HAP-1 (cell line): ENCODE results near the gene CRACR2B.

Experiments used
- DNase-seq, 2 experiments: peaks; one replicate each; pipeline ENCODE4 v3.0.0-alpha.2; 2016 to 2020; ENCODE audit warnings: low spot score in 2 of 2
- H3K27me3 ChIP-seq: fragments of 250-450 bp; sonication (Bioruptor Pico); 2 replicates; pipeline ENCODE4 v1.5.1; 2020; ENCODE audit warnings: low read depth, mild to moderate bottlenecking, moderate library complexity
- H3K36me3 ChIP-seq: fragments of 250-450 bp; sonication (Bioruptor Pico); replicated peaks from 2 replicates; pipeline ENCODE4 v1.5.1; 2020; ENCODE audit warnings: mild to moderate bottlenecking
- H3K4me1 ChIP-seq: fragments of 250-450 bp; sonication (Bioruptor Pico); 2 replicates; pipeline ENCODE4 v1.5.1; 2020; ENCODE audit warnings: mild to moderate bottlenecking
- H3K4me3 ChIP-seq: fragments of 250-450 bp; sonication (Bioruptor Pico); 2 replicates; pipeline ENCODE4 v1.5.1; 2020; ENCODE audit warnings: mild to moderate bottlenecking, moderate library complexity
- H3K9me3 ChIP-seq: fragments of 250-450 bp; sonication (Bioruptor Pico); 2 replicates; pipeline ENCODE4 v1.5.1; 2020; ENCODE audit warnings: mild to moderate bottlenecking, moderate library complexity
- in situ Hi-C: fragments of 300-500 bp; cut with MboI; formaldehyde crosslinking; loops from 3 replicates; pipeline ENCODE4 v1.14.3; 2020; ENCODE audit warnings: low sequenced_read_pairs, inconsistent platforms, mixed read lengths

The CRACR2B gene

DNA sequence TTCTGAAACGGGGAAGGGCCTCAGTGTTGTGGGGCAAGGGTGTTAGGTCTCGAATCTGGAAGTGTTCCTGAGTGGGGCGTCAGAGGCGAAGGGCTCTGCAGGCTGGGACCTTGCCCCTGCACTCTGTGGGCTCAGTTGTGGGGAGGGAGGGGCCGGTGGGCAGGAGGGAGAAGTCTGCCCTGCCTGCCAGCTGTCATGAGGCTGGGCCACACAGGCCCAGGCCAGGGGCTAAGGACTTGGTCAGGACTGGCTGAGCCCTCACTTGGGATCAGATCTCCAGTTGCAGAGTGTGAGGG lies at the start of gene CRACR2B:
Gene CRACR2B, plus strand, starts transcription at position 23 of the 296 bp plus-strand sequence. CDS start 689 bp downstream, outside the sequence.
- in situ Hi-C loops, result no loop called here
- DNase-seq, result no peak
- H3K27me3 ChIP-seq, result no peaks in the 10 kb centered on the region
- H3K4me3 ChIP-seq, result peak within 1 kb of the TSS; percentile 33
- peaks cover 35% of the 10 kb centered on the region for H3K4me1 ChIP-seq
- no peaks in the 10 kb centered on the region for H3K9me3 ChIP-seq
- 0 out of 2 replicates have a peak, but pooled peaks cover 8% of the 10 kb centered on the region for H3K36me3 ChIP-seq

DNA sequence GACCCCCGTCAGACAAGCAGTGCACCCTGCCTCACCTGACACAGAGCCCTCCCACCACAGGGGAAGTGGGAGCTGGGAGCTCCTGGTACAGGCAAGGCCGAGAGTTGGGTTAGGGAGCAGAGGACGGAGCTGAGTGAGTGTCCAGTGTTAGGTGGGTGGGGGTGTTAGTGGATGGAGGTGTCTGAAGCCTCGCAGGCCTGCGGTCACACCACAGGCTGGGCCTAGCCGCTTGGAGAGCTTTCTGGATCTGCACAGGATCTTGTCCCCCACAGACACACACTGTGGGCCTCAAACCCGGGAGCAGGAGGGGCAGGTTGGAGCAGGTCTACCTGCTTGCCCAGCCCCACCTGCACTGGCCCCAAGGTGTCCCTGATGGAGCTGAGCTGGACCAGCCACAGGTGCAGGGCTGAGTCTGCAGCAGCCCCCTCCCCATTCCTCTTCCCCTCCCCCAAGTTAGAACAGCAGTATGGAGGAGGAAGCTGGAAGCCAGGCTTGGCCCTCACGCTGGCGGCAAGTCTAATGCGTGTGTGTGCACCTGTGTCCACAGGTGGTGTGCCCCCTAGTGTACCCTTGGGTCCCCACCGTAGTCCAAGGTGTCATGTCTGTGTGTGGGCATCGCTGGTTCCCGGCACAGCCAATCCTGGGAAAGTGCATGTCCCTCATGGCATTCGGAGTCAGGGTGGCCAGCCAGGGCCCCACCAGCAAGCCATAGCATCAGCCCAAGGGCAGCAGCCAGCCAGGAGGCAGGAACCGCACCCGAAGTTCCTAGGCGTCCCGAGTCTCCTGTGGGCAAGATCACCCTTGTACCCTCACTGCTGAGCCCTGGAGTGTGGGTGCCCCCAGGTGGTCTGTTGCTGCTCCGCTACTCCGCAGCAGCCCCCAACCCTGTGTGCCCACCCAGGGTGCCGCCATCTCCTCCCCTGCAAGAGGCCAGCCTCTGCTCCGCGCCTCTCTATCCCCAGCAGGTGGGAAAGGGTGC lies 48.5 kb upstream of the CRACR2B start:
- peaks cover 11% of the 10 kb centered on the region for H3K4me1 ChIP-seq
- in situ Hi-C loops, result no loop called here
- no peak for DNase-seq

DNA sequence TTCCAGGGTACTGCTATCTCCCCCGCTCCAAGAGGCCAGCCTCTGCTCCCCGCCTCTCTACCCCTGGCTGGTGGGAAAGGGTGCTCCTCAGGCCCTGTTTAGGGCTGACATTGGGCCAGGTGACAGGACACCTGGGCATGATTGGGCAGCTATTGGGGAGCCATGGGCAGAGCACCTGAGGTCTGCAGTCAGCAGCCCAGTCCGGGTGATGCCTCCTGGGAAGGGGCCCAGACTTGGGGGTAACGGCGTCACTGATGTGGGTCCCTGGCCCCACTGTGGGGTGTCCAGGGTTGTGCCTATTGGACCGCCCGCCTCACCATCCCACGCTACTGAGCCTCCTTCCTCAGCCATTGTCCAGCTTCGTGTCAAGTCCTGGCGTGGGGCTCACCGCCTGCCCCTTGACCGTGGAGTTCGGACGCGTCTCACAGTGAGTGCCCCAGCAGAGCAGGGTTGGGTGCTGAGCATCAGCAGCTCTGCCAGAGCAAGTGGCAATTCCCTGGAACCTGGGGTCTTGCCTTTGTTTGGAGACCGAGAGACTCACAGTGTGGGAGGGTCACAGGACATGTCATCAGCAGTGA lies 47.7 kb upstream of the CRACR2B start:
- peaks cover 12% of the 10 kb centered on the region for H3K36me3 ChIP-seq
- no peak overlapping the region for H3K4me3 ChIP-seq
- in situ Hi-C loops, result no loop called here
- DNase-seq, result no peak
- no peaks in the 10 kb centered on the region for H3K27me3 ChIP-seq
- peaks cover 11% of the 10 kb centered on the region for H3K4me1 ChIP-seq
- H3K9me3 ChIP-seq, result no peaks in the 10 kb centered on the region

More for the DNA sequence above, 48.5 kb upstream of the CRACR2B start:
- Histone ChIP-seq H3K27me3 (no peaks in the 10 kb centered on the region), H3K36me3 (peaks cover 17% of the 10 kb centered on the region), H3K9me3 (no peaks in the 10 kb centered on the region), H3K4me3 (no peak overlapping the region)

DNA sequence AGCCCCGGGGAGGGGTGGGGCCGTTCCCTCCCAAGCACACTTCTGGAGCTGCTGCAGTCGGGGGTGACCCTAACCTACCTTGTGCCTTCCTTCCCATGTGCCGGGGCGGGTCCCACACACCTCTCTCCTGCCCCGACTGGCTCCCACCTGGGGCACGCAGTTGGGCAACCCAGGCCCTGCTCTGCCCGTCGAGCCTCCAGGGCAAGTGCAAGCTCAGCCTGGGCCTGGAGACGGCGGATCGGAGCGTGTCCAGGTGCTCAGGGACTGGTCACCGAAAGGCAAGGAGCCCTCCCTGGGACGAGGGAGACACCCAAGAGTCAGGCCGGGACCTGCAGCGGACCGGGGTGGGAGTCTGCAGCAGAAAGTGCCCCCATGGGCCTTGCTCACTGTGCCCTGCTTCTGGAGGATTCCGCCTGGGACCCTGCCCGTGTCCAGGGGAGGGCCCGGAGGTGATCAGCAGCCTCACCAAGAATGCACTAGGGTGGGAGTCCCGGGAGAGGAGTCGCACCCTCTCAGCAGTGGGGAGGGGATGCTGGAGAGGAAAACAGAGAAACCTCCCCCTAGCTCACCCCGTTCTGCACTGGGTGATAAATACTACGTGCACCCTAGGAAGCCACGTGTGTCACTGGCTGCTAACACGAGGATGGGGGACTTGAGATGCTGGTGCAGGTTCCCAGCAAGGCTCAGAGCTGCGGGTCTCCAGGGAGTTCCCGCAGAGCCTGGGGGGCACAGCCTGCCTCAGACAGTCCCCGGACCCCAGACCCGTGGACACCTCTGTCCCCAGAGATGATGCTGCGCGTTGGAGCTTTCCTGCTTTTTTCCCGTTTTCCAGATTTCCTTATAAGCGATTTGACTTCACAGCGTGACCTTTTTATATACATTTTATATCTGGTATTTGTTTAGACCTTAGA lies 45.2 kb upstream of the CRACR2B start:
- in situ Hi-C loops, result no loop called here
- DNase-seq, result no peak
- Histone ChIP-seq H3K9me3 (no peaks in the 10 kb centered on the region), H3K27me3 (no peaks in the 10 kb centered on the region), H3K4me1 (peaks cover 5% of the 10 kb centered on the region), H3K36me3 (peaks cover 10% of the 10 kb centered on the region), H3K4me3 (no peak overlapping the region)

DNA sequence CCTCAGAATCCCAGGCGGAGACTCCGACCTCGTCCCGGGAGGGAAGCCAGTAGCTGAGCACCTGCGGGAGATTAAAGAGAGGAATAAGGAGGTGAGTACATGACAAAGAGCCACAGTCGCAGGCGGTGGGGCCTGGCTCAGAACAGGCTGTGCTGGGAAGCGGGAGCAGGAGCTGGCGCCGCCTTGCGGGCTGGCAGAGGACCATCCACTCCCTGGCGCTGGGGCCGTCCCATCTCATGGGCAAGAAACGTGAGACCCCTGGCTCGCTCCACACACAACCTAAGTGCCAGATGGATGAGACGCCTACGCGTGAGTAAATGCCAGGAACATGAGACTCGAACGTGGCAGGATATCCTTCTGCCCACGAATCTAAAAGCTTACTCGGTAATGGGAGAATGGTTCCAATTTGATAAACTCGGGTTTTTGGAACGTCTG lies 44.1 kb upstream of the CRACR2B start:
- no peak overlapping the region for H3K4me3 ChIP-seq
- DNase-seq, result peak in 1 of 2 experiments; percentile 60

DNA sequence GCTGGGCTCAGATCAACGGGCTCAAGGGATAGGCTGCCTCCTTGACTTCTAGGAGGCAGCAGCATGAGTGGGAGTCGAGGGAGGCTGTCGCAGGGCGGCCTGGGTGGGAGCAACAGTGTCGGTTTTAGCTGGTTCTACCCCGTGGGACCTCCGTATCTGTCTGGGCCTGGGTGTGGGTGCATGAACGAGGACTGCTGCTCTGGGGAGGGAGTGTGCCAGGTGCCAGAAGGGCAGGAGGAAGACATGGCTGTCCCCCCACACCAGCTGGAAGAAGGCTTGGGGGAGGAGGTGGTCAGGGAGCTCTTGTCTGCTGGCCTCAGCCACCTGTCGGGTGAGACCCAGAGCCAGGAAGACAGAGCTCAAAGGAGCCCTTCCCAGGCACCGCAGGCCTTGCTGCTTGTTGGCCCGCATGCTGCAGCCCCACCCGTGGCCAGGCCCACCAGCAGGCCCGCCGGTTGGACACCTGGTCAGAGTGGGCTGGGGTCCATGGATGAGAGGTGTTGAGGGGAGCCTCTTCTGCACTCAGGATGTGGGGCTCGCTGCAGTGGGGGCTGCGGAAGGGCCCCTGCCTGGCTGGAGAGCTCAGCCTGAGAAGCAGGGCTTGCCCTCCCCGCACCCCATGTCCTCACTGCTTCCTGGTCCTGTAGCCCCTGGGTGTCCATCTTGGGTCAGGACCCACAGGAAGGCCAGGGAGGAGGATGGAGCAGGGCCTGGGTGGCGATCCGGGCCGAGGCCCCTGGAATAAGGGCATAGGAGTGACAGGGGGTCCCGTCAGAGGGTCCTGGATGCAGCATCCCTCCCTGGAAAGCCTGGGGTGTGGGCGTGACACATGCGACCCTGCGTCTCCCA lies 41.3 kb upstream of the CRACR2B start:
- no peaks in the 10 kb centered on the region for H3K27me3 ChIP-seq
- no peak overlapping the region for H3K4me3 ChIP-seq
- in situ Hi-C loops, result no loop called here
- peaks cover 2% of the 10 kb centered on the region; the same call in 1 of the 2 replicates for H3K36me3 ChIP-seq
- no peaks in the 10 kb centered on the region for H3K9me3 ChIP-seq
- DNase-seq, result no peak
- H3K4me1 ChIP-seq, result no peaks in the 10 kb centered on the region

More for the DNA sequence above, 44.1 kb upstream of the CRACR2B start:
- H3K36me3 ChIP-seq, result peaks cover 7% of the 10 kb centered on the region
- in situ Hi-C loops, result no loop called here
- peaks cover under 1% of the 10 kb centered on the region; the same call in 1 of the 2 replicates for H3K4me1 ChIP-seq
- H3K9me3 ChIP-seq, result no peaks in the 10 kb centered on the region
- H3K27me3 ChIP-seq, result no peaks in the 10 kb centered on the region

DNA sequence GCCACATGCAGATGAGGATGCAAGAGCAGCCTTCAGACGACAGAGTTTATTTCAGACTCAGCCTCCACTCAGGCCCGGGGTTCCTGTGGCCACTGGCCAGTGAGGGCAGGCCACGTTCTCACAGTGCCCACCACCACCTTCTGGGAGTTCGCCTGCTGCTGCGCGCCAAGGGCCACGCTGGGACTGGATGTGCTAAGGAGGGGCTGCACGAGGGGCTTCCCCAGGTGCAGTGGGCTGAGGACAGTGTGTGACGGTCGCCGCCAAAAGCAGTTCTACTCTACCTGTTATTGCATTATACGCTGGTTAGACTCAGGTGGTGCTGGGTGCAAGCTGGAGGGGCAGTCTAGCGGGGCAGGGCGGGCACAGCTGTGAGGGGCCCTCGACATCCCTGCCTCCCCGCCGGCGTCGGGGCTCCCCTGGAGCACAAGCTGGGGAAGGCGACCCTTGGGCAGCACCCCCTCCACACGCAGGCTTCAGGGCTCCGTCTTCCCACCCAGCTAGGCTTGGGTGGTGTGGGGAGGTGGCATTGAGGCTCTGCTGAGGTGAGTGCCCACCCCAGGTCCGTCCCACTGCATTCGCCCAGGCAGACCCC lies 40.5 kb upstream of the CRACR2B start:
- no peaks in the 10 kb centered on the region for H3K4me1 ChIP-seq
- DNase-seq, result no peak
- in situ Hi-C loops, result no loop called here

DNA sequence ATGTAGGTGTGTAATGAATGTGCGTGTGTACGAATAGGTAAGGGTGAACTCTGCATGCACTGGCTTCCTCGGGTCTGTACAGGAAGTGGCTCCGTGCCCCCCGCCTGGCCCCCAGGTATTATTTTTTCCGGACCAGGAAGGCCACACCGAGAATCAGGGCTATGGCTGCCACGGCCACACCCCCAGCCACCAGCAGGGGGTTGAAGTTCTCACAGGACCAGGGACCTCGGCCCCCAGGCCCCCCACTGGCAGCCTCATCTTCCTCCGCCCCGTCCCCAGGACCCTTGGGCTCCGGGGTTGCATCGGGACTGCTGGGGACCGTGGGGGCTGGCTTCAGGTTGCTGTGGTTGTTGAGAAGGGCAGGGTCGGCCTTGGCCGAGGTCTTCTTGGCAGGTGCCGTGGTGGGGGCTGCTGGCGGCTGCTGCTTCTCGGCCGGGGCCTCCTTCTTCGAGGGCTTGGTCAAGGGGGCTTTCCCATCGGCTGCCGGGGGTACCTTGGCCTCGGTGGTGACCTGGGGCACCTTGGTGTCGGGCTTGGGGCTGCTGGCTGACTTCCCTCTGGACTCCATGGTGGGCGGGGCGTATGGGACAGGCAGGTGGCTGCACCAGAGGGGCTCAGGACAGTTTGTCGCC lies 39.6 kb upstream of the CRACR2B start:
- H3K9me3 ChIP-seq, result no peaks in the 10 kb centered on the region
- no peaks in the 10 kb centered on the region for H3K27me3 ChIP-seq
- in situ Hi-C loops, result no loop called here
- H3K36me3 ChIP-seq, result peaks cover 9% of the 10 kb centered on the region; the same call in 1 of the 2 replicates
- H3K4me1 ChIP-seq, result no peaks in the 10 kb centered on the region
- no peak for DNase-seq
- H3K4me3 ChIP-seq, result no peak overlapping the region

More for the DNA sequence above, 40.5 kb upstream of the CRACR2B start:
- Histone ChIP-seq H3K27me3 (no peaks in the 10 kb centered on the region), H3K4me3 (no peak overlapping the region), H3K36me3 (peaks cover 7% of the 10 kb centered on the region; the same call in 1 of the 2 replicates), H3K9me3 (no peaks in the 10 kb centered on the region)

DNA sequence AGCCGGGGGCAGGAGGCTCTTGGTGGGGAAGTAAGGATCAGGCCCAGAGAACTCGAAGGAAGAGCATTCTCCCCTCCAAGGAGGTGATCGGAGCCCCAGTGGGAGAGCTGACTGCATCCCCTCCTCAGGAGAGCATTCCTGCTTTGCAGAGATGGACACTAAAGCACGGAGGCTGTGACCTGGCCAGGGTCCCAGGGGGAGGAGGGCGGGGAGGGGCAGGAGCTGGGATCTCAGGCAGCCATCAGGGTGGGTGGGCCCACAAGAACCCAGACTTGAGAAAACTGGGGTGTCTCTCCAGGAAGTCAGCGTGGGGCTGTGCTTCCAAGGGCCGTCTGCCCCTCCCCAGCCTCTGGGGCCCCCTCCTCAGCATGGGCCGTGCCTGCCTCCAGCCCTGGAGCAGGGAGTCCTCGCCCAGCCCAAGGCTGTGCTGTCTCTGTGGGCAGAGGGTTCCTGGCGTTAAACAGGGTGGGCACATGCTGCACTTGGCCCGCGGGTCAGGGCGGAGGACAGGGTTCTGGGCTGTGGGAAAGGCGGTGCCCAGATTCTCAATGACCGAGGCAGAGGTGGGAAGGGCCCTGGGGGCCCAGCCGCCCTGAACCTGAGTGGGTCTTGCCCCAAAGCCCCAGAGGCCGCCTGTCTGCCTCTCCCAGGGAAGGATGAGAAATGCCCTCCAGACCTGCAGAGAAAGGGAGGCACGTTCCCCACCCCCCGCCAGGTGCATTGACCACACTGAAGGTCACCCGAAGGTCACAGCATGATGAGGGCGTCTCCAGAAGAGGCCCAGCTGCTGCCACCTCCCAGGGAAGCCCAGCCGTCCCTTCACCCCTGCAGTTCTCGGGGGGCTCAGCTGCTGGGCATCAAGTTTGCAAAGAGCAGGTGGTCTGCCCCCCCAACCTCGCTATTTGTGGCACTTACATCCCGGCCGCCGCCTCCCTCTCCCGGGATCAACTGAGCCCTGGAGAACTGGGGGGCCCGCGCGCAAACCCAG lies 38.5 kb upstream of the CRACR2B start:
- in situ Hi-C loops, result no loop called here
- no peaks in the 10 kb centered on the region for H3K4me1 ChIP-seq
- no peak for DNase-seq
- peaks cover 19% of the 10 kb centered on the region for H3K36me3 ChIP-seq
- no peak overlapping the region for H3K4me3 ChIP-seq
- no peaks in the 10 kb centered on the region for H3K9me3 ChIP-seq
- H3K27me3 ChIP-seq, result no peaks in the 10 kb centered on the region

DNA sequence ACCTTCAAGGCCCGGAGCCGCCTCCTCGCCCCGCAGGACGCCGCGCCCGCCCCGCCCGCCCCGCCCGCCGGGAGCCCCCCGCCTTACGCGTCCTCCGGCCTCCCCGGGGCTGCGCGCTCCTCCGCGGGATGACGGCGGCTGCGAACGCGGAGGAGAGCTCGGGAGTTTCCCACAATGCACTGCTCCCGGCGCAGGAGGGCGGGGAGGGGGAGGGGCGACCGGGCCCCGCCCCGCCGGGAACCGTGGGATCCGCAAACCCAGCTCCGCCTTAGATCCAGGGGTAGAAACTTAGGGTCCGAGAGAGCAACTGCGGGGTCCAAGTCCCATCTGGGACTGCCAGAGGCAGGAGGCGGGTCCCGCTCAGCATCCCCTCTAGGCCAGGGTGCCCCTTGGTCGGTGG lies 37.8 kb upstream of the CRACR2B start, which contains the start of gene CEND1:
Gene CEND1, minus strand, starts transcription at position 148 of the 400 bp plus-strand sequence. CDS start 1,514 bp downstream, outside the sequence.
- DNase-seq, result no peak
- Histone ChIP-seq H3K9me3 (no peaks in the 10 kb centered on the region), H3K36me3 (peaks cover 24% of the 10 kb centered on the region), H3K27me3 (no peaks in the 10 kb centered on the region), H3K4me1 (no peaks in the 10 kb centered on the region), H3K4me3 (no peak within 1 kb of the TSS)
- in situ Hi-C loops, result no loop called here
